Stimulated activated CD8-positive, alpha-beta memory T cell treated with anti-CD3 and anti-CD28 coated beads, Interleukin-12 subunit alpha, Interleukin-12 subunit beta, amount 100 ng/mL, for 24 hours (primary cell): ENCODE data around the gene CCDC88B.
A peak's percentile ranks its signal among the peaks of the same experiment; 100 is the strongest.
"Not testable (repeated sequence)": the region's sequence is repeated elsewhere in the genome, so short reads cannot be mapped to it uniquely, and the experiment has no call there.

Experiments
- DNase-seq: peaks from one replicate; pipeline ENCODE4 v3.0.0-alpha.2; 2020; ENCODE audit errors: extremely low read depth

Gene CCDC88B

DNA sequence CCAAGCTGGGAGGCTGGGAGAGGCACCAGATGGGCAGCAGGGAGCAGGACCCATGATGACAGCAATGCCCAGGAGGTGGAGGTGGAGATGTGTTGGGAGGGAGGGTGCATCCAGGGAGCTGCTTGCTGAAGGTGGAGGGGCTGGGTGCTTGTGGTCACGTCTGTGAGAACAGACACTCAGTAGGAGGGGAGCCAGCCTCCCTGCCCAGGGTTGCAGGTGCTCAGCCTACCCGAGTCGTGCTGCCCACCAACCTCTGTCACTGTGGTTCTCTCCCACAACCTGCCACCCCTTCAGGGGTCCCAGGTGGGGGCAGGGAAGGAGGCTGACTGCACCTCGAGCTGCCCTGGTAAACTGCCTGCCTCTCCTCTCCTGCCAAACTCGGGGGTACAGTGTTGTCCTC is 16.6 kb upstream of the CCDC88B start:
- DNase-seq = no peak

DNA sequence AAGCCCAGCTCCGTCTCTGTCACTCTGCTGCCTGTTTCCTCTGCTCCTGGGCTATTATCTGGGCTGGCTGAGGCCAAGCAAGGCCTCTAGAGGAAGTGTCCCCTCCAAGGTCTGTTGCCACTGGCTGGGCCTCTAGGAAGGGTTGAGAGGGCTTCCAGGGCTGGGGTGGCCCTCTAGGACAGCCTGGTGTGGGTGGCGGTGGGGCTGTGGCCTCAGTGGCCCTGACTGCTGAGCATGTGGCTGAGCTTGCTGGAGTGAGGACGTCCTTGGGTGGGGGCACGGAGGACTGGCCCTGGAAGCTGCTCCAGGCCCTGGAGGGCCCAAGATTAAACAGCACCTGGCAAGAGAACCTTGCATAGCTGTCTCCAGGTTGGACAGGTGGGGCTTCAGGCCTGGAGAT is 16.0 kb upstream of the CCDC88B start:
- not testable (repeated sequence) for DNase-seq

DNA sequence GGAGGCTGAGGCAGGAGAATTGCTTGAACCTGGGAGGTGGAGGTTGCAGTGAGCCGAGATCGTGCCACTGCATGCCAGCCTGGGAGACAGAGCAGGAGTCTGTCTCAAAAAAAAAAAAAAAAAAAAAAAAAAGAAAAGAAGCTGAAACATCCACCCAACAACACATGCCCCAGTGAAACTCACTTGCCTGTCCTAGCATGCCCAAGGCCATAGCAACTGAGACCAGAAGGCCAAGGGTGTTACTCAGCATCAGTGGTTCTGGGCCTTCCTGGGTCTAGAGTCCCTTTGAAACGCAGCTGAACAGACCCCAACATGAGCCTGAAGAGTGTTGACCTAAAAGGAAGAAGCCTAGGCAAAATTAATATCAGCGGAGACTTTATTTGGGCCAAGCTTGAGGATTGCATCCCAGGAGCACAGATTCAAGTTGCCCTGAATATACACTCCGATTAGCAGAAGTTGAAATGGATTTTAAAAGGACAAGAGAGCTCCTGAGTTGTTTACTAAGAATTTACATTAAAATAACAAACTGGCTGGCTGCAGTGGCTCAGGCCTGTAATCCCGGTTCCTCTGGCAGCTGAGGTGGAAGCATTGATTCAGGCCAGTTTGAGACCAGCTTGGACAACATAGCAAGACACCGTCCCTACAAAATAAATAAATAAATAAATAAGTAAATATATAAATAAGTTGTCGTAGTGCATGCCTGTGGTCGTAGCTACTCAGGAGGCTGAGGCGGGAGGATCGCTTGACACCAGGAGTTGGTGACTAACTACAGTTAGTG is 15.1 kb upstream of the CCDC88B start:
- no peak for DNase-seq

DNA sequence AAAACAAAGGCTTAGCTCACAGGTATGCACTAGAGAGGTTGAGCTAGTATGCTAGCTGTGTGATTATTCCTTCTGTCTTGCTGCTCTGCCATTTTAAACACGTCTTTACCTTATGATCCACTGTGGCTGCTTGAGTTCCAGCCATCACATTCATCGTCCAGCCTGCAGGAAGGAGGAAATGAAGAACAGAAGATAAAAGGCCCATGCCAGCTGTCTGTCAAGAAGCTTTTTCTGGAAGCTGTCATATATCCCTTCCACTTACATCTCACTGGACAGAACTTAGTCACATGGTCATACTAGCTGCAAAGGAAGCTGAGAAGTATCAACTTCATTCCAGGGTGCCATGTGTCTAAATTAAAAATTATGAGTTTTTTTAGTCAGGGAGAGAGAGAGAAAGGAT is 12.6 kb upstream of the CCDC88B start:
- no peak for DNase-seq

DNA sequence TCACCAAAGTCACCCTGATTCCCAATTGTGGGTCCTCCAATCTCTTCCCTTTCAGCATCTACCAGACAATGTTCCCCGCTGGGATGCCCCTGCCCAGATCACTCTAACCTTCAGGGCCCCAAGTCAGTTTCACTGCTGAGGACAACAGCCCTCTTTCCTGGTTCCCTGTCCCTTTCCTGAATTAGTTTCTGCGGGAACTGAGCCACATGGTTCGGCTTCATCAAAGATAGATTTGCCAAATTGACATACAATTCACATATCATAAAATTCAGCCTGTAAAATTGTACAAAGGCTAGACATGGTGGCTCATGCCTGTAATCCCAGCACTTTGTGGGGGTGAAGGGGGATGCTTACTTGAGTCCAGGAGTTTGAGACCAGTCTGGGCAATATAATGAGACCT is 12.0 kb upstream of the CCDC88B start:
- no peak for DNase-seq

DNA sequence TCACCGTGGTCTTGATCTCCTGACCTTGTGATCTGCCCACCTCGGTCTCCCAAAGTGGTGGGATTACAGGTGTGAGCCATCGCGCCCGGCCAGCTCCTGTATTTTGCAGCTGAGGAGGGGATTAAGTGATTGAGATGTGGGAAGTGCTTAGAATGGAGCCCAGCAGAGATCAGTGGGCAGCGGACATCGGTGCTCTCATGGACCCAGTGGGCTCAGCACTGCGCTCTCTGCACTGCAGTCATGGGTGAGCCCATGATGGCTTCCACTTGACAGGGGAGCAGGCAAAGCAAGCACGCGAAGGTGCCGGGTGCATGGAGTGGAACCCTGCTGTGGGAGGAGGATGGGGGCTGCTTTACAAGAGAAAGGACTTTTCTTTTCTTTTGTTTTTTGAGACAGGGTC is 9.1 kb upstream of the CCDC88B start:
- DNase-seq = no peak

DNA sequence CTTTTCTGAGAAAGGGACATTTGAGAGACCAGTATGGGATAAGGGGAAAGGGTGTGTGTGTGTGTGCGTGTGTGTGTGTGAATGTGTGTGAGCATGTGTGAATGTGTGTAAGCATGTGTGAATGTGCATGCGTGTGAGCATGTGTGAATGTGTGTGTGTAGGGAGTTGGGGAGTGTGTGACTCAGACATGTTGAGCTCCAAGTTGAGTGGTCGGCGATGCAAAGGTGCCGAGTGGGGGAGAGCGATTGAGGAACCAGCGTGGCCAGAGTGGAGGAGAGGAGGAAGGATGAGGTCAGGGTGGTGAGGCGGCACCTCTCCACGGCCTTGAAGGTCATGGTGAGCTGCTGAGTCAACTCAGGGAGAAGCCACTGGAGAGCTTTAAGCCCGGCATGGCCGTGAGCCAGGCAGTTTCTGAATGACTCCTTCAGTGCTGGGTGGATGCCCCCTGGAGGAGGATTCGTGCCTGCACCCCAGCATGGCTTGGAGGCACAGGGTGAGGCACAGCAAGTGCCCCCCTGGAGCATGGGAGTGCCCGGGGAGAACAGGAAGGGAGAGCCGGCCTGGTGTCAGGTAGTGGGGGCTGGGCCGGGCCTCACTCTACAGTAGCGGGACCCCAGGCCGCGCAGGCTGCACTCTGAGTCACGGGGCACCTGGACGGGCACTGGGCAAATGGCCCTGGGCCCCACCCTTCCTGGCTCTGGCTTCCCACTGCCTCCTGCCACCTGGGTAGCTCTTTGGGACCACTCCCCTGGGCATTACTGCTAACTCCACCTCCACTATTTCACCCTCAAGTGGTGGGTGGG is 8.2 kb upstream of the CCDC88B start:
- DNase-seq = peak; percentile 49

DNA sequence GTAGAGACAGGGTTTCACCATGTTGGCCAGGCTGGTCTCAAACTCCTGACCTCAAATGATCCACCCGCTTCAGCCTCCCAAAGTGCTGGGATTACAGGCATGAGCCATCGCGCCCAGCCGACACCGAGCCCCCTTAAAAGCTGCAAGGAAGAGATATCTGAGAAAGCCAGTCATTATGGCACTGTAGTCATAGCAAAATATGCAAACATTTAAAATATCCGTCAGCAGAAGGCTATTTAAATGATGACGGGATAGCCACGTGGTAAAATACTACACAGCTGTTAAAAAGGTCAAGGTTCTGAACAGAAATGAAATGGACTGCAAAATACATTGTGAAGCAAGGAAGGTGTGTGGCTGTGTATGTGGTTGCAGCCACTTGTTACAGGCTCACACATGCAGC is 6.4 kb upstream of the CCDC88B start:
- no peak for DNase-seq

DNA sequence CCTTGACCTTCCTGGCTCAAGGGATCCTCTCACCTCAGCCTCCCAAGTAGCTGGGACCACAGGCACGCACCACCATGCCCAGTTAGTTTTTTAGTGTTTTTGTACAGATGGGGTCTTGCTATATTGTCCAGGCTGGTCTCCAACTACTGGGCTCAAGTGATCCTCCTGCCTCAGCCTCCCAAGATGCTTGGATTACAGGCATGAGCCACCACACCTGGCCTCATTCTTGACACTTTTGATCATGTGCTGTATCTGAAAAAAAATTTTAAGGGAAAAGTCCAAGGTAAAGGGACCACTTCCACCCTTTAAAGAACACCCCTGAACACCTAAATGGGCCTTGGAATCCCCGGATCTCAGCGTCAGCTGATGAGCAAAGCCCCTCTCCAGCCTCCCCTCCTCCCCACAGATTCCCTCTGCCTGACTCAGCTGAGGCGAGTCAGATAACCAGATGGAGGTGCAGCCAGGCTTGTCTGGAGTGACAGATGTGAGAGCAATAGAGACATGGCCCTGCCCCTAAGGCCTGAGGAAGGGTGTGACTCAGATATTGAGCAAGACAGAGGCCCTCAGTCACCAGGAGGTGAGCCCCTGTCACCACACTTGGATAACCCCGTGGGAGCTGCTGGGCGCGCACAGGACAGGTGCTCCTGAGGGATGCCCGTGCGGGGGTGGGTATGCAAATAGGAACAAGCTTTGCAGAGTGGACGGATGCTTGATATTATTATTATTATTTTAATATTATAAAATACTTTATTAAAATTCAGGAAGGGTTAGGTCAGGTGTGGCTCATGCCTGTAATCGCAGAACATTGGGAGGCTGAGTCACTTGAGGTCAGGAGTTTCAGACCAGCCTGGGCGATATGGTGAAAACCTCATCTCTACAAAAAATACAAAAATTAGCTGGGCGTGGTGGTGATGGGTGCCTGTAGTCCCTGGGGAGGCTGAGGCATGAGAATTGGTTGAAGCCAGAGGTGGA is 5.0 kb upstream of the CCDC88B start:
- DNase-seq = no peak

DNA sequence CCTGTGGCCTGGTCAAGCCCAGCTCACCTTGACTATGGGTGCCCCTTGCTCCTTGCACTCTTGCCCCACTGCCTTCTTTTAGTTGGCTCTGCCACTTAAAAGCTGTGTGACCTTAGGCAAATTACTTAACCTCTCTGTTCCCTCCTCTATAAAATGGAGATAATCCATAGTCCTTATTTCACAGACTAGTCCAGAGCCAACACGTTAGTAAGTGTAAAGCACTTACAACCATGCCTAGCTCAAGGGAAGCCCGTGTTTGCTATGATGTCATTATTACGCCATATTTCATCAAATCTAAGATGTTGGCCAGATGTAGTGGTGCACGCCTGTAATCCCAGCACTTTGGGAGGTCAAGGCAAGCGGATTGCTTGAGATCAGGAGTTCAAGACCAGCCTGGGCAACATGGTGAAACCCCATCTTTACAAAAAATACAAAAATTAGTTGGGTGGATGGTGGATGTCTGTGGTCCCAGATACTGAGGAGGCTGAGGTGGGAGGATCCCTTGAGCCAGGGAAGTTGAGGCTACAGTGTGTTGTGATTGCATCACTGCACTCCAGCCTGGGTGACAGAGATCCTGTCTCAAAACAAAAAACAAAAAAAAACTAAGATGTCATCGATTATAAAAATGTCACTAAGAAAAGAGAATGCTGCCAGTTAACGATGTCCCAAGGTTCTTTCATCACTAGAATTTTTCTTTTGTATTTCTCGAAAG is 2.3 kb upstream of the CCDC88B start:
- no peak for DNase-seq

DNA sequence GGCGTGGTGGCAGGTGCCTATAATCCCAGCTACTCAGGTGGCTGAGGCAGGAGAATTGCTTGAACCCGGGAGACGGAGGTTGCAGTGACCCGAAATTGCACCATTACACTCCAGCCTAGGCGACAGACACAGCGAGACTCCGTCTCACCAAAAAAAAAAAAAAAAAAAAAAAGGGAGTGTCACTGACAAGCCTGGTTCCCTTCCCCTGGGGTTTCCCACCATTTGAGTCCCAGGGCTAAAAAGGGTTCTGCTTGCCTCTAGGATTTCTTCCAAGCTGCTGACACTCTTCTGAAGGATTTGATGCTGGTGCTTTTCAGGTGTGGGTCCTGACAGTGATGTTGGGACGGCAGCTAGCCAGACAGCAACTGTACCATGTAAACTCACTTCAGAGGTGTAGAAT is 1.3 kb upstream of the CCDC88B start:
- no peak for DNase-seq

DNA sequence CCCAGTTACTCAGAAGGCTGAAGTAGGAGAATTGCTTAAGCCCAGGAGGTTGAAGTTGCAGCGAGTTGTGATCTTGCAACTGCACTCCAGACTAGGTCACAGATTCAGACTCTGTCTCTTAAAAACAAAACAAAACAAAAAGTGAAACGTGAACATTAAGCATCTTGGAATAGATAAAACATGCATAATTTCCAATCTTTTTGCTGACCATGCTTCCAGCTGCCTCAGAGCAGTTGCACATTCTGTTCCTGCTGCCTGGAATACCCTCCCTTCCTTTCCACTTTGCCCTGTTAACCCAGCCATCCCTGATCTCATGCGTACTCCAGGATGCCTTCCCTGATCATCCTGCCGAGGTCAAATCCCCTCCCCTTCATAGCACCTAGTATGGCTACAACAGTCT is 718 bp upstream of the CCDC88B start:
- DNase-seq = no peak

DNA sequence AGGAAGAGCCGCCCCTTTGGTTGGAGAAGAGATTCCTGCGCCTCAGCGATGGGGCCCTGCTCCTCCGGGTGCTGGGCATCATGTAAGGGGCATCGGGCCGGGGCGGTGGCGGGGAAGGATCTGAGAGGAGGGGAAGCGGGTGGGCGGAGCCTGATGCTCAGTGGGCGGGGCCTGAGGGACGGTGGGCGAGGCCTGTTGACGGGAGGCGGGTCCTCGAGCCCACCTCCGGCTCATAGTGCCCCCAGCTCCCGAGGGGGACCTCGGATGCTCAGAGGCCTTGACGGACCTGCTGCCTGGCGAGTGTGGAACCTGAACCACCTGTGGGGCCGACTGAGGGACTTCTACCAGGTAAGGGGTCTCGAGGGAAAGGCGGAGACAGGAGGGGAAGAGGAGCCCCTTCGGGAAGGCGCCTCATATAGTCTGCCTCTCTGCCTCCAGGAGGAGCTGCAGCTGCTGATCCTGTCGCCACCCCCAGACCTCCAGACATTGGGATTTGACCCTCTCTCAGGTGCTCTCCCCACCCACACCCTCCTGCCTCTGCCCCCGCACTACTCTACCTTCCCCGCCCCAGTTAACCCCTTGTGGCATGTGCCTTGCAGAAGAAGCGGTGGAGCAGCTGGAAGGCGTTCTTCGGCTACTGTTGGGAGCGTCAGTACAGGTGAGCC is 799 bp downstream of the CCDC88B start:
- no peak for DNase-seq

DNA sequence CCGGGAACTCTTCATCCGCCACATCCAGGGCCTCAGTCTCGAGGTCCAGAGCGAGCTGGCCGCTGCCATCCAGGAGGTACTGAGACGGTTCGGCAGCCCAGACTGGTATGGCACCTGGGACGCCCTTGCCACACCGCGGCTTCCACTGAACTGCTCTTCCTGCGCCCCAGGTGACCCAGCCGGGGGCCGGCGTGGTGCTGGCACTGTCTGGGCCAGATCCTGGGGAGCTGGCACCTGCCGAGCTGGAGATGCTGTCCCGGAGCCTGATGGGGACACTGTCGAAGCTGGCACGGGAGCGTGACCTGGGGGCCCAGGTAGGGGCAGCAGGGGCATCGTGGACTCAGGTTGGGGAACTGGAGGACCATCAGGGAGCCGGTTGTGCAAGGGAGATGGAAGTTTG is 1.4 kb downstream of the CCDC88B start:
- no peak for DNase-seq

DNA sequence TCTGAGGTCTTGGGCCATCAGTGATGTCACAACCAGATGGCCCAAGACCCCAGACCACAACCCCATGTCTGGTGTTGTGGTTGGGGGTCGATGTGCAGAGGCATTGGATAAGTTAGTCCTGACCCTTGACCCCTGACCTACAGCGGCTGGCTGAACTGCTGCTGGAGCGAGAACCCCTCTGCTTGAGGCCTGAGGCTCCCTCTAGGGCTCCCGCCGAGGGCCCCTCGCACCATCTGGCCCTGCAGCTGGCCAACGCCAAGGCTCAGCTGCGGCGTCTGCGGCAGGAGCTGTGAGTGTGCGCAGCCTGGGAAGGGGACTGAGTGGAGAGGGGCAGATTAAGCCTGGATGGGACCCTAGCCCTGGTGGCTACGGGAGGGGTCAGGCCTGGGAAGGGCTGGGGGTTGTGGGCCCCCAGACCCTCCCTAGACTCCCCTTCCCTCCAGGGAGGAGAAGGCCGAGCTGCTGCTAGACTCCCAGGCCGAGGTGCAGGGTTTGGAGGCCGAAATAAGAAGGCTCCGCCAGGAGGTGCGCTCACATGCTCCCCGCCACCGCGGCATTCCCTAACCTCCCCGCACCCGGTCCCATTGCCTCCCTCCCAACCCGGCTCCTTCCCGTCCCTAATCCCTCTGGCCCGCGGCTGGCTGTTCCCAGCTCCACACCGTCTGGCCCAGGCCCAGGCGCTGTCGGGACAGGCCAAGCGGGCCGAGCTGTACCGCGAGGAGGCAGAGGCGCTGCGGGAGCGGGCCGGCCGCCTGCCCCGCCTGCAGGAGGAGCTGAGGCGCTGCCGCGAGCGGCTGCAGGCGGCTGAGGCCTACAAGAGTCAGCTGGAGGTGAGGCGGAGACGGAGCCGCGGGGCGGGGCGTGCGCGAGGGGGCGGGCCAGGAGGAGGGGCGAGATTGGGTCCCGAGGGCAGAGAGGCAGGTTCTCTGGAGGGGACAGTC is 2.1 kb downstream of the CCDC88B start:
- no peak for DNase-seq

DNA sequence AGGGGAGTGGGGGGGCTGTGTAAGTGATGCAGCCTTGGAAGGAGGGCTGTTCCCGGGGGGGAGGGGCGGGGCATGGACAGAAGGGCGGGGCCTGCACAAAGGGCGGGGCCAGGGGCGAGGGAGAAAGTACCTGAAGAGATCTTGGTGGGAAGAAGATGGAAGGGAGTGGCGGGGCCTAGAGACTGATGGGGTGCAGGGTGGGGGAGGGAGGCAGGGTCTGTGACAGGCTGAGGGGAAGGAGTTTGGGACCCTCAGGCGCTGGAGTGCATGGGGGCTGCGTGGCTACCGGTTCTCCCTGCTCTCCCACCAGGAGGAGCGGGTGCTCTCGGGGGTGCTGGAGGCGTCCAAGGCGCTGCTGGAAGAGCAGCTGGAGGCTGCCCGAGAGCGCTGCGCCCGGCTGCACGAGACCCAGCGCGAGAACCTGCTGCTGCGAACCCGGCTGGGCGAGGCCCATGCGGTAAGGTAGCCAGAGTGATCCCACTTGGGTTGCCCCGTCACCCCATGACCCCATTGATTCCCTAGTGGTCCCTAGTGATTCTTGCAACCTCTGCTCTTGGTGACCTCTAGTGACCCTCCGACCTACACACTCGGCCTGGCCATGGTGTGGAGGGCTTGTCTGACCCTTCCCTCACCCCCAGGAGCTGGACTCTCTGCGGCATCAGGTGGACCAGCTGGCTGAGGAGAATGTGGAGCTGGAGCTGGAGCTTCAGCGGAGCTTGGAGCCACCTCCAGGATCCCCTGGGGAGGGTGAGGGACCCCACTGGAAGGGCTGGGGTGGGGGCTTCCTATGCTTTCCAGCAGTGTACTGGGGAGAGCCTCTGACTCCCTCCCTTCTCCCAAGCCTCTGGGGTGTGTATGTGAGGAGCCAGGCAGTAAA is 3.1 kb downstream of the CCDC88B start:
- no peak for DNase-seq

DNA sequence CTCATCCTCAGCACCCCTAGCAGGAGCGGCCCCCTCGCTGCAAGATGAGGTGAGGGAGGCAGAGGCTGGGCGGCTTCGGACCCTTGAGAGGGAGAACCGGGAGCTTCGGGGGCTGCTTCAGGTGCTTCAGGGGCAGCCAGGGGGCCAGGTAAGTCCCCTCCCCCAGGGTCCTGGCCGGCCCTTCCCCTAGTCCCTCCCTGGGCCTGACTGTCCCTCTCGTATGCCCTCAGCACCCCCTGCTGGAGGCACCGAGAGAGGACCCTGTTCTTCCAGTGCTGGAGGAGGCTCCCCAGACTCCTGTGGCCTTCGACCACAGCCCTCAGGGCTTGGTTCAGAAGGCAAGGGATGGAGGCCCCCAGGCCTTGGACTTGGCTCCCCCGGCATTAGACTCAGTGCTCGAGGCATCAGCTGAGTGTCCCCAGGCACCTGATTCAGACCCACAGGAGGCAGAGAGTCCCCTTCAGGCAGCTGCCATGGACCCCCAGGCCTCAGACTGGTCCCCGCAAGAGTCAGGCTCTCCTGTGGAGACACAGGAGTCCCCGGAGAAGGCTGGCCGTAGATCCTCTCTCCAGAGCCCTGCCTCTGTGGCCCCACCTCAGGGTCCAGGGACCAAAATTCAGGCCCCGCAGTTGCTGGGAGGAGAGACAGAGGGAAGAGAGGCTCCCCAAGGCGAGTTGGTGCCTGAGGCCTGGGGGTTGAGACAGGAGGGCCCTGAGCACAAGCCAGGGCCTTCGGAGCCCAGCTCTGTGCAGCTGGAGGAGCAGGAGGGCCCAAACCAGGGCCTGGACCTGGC is 4.0 kb downstream of the CCDC88B start:
- DNase-seq = no peak

DNA sequence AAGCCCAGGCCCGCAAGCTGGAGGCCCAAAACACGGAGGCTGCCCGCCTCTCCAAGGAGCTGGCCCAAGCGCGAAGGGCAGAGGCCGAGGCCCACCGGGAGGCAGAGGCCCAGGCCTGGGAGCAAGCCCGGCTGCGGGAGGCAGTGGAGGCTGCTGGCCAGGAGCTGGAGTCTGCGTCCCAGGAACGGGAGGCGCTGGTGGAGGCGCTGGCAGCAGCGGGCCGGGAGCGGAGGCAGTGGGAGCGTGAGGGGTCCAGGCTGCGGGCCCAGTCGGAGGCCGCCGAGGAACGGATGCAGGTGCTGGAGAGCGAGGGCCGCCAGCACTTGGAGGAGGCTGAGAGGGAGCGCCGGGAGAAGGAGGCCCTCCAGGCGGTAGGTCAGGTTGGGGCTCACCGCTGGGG is 4.8 kb downstream of the CCDC88B start:
- no peak for DNase-seq
